Stimulated activated CD8-positive, alpha-beta memory T cell treated with anti-CD3 and anti-CD28 coated beads, Interleukin-7, amount 100 ng/mL, for 48 hours (primary cell): ENCODE data around the gene IGBP1.
"Not testable (repeated sequence)": the region's sequence is repeated elsewhere in the genome, so short reads cannot be mapped to it uniquely, and the experiment has no call there.

Experiments used
- DNase-seq, 2 donors: peaks; one replicate each; pipeline ENCODE4 v3.0.0-alpha.2; 2020; ENCODE audit warnings: low read depth in 1 of 2; ENCODE audit errors: extremely low read depth in 1 of 2

The IGBP1 gene

DNA sequence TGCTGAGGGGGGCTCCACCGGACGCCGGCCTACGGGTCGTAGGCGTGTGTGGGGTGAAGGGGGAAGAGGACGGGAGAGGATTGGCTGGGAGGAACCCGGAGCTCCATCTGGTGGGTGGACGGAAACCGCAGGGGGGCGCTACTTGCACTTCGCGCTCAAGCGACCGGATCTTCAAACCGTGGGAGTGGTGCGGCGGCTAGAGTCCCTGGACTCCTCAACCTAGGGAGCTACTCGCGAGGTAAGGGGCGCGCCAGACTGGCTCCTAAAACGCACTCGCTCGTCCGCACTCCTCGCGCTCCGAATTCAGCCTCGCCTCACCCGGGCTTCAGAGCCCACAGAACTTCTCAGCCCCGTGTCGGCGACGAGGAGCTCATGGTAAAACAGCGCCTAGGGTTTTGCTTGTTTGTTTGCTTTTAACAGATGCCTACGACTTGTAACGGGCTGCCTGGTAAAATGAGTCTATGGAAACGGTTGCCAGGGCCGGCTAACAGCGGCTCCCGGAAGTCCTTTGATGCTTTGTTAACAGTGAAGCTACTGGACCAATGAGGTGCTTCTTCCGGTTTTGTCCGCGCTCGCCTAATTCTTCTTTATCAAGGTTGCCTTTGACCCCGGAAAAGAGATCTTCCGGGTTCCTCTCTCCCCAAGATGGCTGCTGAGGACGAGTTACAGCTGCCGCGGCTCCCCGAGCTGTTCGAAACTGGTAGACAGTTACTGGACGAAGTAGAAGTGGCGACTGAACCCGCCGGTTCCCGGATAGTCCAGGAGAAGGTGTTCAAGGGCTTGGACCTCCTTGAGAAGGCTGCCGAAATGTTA lies at the start of gene IGBP1:
TSS of gene IGBP1 (plus strand) at position 145 of the 813 bp plus-strand sequence. CDS start at position 646, 501 bp downstream.
- DNase-seq, result peak; percentile 42 to 62

DNA sequence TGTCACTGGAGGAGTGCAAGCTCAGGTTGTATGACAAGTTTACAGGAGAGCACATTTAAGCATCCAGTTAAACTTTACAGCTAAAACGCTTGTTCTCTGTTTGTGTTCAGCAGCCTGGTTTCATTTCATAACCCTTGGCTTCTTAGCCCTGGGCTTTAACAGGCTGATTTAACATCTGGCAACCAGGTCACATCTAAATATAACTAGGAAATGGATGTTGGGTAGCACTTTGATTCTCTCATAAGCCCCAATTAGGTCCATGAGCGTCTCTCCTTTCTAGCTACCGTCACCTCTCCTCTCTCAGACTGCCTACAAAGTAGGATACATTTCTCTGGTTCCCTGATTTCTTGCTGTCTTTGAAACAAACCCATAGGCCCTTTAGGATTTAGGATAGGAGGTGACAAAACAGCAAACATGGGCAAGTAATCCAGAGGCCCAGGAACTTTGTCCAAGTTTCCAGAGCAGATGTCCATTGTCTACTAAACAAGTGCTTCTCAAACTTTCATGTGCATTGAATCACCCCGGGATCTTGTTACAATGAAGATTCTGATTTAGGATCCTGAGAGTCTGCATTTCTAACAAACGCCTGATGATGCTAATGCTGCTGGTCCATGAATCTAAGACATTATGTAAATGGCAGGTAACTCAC lies 48.5 kb upstream of the IGBP1 start:
- DNase-seq, result no peak

DNA sequence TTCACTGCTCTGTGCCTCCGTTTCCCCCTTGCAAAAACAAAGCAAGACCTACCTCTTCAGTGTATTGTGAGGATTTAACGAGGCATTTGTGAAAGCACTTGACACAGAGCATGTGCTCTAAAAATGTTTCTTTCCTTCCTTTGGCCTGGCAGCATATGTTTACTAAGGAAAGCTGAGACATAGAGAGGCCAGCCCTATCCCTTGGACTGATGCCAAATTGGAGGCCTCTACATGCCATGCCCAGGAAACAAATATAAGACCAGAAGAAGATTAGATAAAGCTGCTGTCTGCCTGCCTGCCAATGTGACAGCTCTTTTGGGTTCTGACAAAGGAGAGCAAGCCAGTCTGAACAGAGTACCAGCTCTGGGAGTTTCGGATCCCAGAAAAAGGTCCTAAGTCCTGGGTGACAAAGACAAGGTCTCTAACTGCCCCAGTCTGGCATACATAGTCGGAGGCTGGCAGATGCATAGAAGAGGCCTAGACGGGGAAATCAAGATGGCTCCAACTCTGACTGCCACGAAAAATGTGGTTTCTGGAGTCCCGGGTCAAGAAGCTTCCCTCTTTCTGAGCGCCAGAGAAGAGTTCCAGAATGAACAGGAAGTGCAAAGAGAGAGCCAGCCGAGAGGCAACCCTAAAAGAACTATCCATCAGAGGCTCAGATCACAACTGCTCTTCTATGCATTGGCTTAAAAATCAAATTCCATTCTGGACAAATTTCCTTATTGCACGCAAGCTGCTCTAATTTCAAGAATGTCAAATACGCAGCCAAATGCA lies 45.2 kb upstream of the IGBP1 start:
- no peak for DNase-seq

DNA sequence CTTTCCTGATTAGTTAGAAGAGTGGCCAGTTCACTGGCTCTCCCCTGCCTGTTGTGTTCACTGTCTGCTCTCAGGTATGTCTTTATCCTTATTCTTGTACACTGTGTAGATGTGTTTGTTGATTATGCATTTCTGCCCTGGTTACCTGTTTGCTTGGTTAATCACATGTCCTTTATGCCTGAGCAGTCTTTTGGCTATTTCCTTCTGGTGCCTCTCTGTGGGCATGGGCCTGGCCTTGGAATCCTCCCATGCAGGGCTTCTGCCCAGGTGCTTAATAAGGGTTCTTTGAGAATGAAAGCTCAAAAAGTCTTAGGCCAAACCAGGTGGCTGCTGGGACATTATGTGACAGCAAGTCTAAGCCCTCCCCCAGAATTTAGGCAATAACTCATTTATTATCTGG lies 44.5 kb upstream of the IGBP1 start:
- no peak for DNase-seq

- DNase-seq, result no peak
Observed at GRCh38 chrX:70089604-70090297, 43.5 kb upstream of the IGBP1 start.

DNA sequence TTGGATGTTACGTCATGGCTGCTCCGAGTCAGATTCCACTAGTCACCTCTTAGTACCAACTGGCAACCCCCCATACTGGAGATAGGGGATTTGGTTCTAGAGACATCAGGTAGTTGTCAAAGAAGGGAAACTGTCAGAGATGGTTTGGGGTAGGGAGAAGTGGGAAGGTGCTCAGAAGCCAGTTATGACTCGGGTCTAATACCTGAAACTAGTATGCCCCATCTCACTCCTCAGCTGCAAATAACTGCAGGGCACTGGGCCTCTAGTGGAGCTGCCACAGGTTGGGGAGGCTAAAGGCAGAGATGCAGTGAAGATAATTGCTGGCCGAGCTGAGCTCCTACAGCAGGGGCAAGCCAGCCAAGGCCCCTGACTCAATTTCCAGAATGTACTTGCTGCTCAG lies 41.0 kb upstream of the IGBP1 start:
- DNase-seq, result no peak

DNA sequence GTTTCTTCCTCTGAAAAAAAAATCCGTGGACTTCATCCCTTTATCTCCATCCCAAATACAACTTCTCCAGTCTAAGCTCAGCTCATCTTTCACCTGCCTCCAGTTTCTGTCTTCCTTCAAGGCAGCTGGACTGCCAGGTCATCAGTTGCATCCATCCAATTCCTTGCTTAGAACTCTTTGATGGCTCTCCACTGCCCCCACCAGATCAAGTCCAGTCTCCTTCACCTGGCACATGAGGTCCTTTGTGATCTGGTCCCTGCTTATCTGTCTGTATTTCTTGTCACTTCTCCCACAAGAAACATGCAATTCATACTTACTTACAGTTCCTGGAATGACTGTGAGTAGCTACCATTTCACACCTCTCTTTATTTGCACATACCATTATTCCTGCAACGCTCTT lies 37.2 kb upstream of the IGBP1 start:
- no peak for DNase-seq

- no peak for DNase-seq
Observed at GRCh38 chrX:70105229-70105628, 28.0 kb upstream of the IGBP1 start.

DNA sequence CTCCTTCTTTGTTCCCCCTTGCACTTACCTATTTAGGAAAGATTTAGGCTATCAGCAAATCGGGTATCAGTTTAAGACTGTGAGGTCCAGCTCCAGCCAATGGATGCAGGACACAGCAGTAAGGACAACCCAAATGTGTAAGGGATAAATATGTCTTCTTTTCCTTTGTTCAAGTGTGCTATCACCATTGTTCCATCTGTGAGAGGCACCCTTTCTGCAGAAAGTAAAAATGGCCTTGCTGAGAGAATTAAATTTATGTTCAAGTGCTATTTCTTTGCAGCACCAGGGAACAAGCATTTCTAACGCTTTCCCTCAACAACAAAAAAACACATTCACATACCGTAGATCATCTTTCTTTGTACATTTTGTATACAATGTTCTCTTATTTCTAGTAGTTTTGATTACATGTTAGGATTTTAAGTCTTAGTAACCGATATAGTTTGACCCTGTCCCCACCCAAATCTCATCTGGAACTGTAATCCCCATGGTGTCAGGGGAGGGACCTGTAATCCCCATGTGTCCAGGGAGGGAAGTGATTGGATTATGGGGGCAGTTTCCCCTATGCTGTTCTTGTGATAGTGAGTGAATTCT lies 21.7 kb upstream of the IGBP1 start:
- DNase-seq, result not testable (repeated sequence)

GRCh38 chrX:70117738-70118137 lies 15.5 kb upstream of the IGBP1 start:
- DNase-seq, result no peak

GRCh38 chrX:70123014-70123413 lies 10.2 kb upstream of the IGBP1 start:
- not testable (repeated sequence) for DNase-seq

DNA sequence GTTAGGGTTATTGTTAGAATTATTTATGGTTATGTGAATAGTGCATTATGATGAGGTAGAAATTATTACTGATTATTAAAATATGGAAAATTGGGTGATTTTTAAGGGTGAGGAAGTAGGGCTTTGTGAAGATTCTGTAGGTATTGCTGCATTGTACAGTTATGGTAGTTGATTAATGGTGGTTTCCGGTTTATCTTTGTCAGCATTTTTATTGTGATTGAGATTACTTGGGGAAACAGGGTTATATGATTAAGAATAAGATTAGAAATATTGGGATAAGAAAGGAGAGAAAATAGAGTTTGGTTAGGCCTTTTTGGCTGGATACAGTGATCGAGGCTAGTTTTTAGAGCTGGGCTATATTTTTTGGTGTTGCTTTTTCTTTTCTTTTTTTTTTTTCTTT lies 8.6 kb upstream of the IGBP1 start:
- DNase-seq, result no peak

DNA sequence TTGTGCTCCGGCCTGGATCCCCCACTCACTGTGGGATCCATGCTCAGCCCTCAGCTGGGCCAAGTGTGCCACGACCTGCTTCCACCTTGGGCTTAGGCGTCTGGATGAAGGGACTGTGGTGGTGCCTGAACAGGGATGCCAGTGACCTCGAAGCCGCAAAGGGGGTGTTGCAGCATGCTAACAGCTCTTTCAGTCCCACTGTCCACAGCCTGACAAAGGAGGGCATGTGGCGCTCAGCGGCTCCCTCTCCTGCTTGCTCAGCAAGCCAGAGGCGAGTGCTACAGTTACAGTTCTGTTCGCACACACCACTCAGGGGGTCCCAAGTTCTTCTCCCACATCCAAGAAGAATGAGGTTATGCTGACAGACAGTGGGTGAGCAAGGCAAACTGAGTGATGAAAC lies 5.2 kb upstream of the IGBP1 start:
- DNase-seq, result no peak

DNA sequence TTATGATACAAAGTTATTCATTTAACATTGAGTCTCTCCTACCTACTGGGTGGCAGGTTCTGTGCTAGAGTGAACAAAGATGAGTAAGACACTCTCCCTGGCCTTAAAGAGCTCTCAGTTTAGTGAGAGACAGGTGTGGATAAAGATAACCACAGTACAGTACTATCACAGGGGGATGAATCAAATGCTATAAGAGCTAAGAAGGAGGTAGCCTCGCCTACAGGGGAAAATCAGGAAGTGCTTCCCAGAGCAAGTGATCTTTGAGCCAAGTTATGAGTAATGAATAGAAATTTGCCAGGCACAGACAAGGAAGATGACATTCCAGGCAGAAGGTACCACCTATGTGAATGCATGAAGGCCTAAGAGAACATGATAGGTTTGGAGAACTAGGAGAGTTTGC lies 3.4 kb upstream of the IGBP1 start:
- DNase-seq, result no peak

DNA sequence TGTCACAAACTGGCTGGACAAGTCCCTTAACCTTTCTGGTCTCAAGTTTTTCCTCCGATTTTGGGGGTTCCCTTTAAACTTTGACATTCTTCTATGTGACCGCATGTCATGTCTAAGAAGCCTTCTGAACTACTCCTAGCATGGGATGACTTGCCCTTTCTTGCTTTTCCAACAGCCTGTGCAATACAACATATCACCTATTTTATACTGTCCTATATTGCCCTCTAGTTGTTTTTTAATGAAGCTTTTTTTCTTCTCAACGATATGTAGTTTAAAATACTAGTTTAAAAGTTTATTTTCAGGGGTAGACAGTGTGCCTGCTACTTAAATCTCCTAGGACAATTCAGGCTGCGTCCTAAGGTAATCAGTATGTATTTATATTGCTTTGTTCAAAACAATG lies 1.0 kb upstream of the IGBP1 start:
- no peak for DNase-seq

- no peak for DNase-seq
Observed at GRCh38 chrX:70132877-70133302, 357 bp upstream of the IGBP1 start.

DNA sequence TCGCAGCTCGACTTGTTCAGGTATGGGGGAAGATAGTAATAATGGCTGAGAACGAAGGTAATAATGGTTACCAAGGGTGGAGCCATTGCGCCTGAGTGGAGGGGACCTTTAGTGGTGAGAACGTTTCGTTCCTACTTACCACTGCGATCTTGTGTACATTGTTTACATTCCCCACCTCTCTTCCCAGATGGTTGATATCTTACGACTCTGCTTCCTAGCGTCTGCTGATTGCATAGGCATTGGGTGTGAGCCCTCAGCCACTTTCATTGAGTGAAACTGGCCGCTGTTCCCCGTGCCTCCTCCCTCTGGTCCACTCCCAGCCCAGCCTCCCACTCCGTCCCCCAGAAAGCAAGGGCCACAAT lies 850 bp downstream of the IGBP1 start:
- DNase-seq, result no peak

DNA sequence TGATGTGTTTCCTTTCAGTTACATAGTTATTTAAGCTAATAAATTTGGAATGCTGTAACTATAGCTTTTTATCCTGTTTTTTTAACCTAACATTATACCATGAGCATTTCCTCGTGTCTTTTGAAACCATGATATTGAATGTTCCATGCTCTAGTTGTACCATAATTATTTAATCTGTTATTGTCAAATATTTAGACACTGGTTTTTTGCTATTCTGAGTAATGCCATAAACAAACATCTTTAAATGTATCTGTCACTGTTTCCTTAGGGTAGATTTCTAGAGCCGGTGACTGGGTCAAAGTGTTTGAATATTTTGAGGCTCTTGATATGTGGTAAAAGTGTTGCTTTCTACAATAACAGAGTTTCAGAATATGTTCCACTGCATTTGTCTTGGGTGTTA lies 5.4 kb downstream of the IGBP1 start:
- no peak for DNase-seq

DNA sequence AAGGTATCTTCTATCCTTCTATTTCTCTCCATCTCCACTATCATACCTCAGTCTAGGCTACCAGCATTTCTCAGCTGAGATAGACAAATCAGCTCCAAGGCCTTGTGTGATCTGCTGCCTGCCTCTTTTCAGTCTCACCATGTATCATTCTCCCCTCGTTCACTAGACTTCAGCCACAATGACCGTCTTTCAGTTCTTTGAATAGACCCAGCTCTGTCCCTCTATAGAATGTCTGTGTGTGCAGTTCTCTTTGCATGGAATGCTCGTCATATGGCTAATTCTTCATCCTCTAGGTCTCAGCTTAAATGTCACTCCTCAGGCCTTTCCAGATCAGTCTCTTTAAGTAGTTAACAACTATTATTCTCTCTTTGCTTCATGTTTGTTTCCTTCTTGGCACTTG lies 6.5 kb downstream of the IGBP1 start:
- no peak for DNase-seq

GRCh38 chrX:70141373-70141772 lies 8.1 kb downstream of the IGBP1 start:
- DNase-seq, result no peak
